Large intestine (tissue), 3 donors: Measurements from ENCODE around the gene APOC1. TPM values are rescaled to one million over a fixed set of nuclear protein-coding genes. Genes with fewer than 3 reads are reported as not detected.
"Not testable (repeated sequence)": the region's sequence is repeated elsewhere in the genome, so short reads cannot be mapped to it uniquely, and the experiment has no call there.

Experiments used
- DNase-seq, 2 donors: peaks; one replicate each; pipeline versions ENCODE4 v3.0.0 to v3.0.0-alpha.2; 2013
- H3K27ac ChIP-seq: one replicate; pipeline ENCODE4 v1.5.1; 2013; ENCODE audit warnings: low read length
- H3K27me3 ChIP-seq: 2 replicates; pipeline ENCODE4 v1.6.1; 2013; ENCODE audit warnings: low read length; ENCODE audit not compliant: control insufficient read depth, insufficient read depth
- H3K36me3 ChIP-seq: 2 replicates; pipeline ENCODE4 v1.6.1; 2013; ENCODE audit warnings: low read length; ENCODE audit not compliant: control insufficient read depth, insufficient read depth
- H3K4me1 ChIP-seq: one replicate; pipeline ENCODE4 v1.6.1; 2013; ENCODE audit warnings: low read length; ENCODE audit not compliant: control insufficient read depth, insufficient read depth
- H3K4me3 ChIP-seq: one replicate; pipeline ENCODE4 v1.5.1; 2013; ENCODE audit warnings: low read length
- H3K9me3 ChIP-seq: one replicate; pipeline ENCODE4 v1.6.1; 2013; ENCODE audit warnings: mild to moderate bottlenecking, low read depth, low read length, moderate library complexity; ENCODE audit not compliant: control insufficient read depth
- WGBS: methylation state at CpG from one replicate; pipeline ENCODE4 v1.1.5; 2013; ENCODE audit warnings: low lambda C conversion rate; ENCODE audit not compliant: insufficient coverage; 5-methylcytosine and 5-hydroxymethylcytosine counted together
- polyA plus RNA-seq: library from polyadenylated mRNA; unstranded; fragments of 120-200 nt; gene quantifications from one replicate; pipeline ENCODE4 v1.2.1, GENCODE V29; 2013

APOC1 gene
- polyA plus RNA-seq, 1 donor = 11.3 TPM

- DNase-seq = no peak
- Histone ChIP-seq H3K4me3 (no peak overlapping the region), H3K27me3 (no peaks in the 10 kb centered on the region), H3K4me1 (peaks cover 14% of the 10 kb centered on the region), H3K27ac (no peak overlapping the region), H3K36me3 (peaks cover 37% of the 10 kb centered on the region), H3K9me3 (no peaks in the 10 kb centered on the region)
- WGBS = 93% methylated on average over 2 of the region's 4 CpGs
Observed at GRCh38 chr19:44887648-44888047, 26.8 kb upstream of the APOC1 start.

GRCh38 chr19:44888335-44888734, 26.1 kb upstream of the APOC1 start:
- not testable (repeated sequence) for H3K27me3 ChIP-seq, H3K4me3 ChIP-seq, H3K9me3 ChIP-seq, DNase-seq, H3K27ac ChIP-seq
- no CpG with 5 or more reads among the region's 5 CpGs for WGBS
- Histone ChIP-seq H3K4me1 (peaks cover 14% of the 10 kb centered on the region), H3K36me3 (peaks cover 43% of the 10 kb centered on the region)

- no peaks in the 10 kb centered on the region for H3K9me3 ChIP-seq
- H3K4me1 ChIP-seq = peaks cover 14% of the 10 kb centered on the region
- DNase-seq = peak in 1 of 2 donors; percentile 14
- H3K36me3 ChIP-seq = peaks cover 48% of the 10 kb centered on the region
- WGBS = 17% methylated on average over 5 of the region's 17 CpGs
- peak overlapping the region; percentile 51 for H3K4me3 ChIP-seq
- H3K27me3 ChIP-seq = no peaks in the 10 kb centered on the region
- peak overlapping the region; percentile 89 for H3K27ac ChIP-seq
Observed at GRCh38 chr19:44889830-44890365, 24.5 kb upstream of the APOC1 start.

- Histone ChIP-seq H3K4me3 (peak overlapping the region; percentile 51), H3K36me3 (peaks cover 50% of the 10 kb centered on the region), H3K4me1 (peaks cover 14% of the 10 kb centered on the region), H3K27ac (peak overlapping the region; percentile 89), H3K9me3 (no peaks in the 10 kb centered on the region), H3K27me3 (no peaks in the 10 kb centered on the region)
- DNase-seq = peak; percentile 100
- WGBS = 0% methylated on average over 1 of the region's 40 CpGs
Observed at GRCh38 chr19:44890366-44891015, 23.9 kb upstream of the APOC1 start.

DNA sequence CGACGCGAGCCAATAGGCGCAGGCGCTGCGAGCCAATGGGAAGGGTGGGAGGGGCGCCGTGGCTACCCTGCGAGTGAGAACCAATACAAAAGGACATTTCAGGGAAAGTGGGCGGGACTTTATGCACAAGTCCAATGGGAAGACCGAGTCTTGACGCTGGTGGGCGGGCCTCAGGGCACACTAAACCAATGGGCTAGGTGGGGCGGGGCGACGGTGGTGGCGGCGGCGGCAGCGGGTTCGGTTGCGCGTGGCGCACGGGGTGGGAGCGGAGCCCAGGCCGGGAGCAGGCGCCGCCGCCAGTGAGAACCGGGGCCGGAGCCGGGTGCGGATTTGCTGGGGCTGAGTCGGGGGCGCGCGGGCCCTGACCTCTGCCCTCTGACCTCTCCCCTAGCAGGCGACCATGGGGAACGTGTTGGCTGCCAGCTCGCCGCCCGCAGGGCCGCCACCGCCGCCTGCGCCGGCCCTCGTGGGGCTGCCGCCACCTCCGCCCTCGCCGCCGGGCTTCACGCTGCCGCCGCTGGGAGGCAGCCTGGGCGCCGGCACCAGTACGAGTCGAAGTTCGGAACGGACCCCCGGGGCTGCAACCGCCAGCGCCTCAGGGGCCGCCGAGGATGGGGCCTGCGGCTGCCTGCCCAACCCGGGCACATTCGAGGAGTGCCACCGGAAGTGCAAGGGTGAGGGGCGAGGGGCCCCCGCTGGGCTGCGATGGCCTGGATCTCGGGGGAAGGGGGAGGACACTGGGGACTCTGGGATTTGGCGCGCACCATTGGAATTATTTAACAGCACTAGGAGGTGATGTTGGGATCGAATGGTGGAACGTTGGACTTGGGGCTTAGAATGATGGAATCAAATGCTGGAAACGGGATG, 23.2 kb upstream of the APOC1 start, which contains the start of gene TOMM40:
Gene TOMM40, plus strand, starts transcription at position 239 of the 867 bp plus-strand sequence. Its CDS starts 162 bp downstream, at position 401.
- H3K4me1 ChIP-seq = peaks cover 14% of the 10 kb centered on the region
- peak in 1 of 2 donors; percentile 18 for DNase-seq
- no peaks in the 10 kb centered on the region for H3K9me3 ChIP-seq
- no CpG with 5 or more reads among the region's 81 CpGs for WGBS
- H3K36me3 ChIP-seq = peaks cover 50% of the 10 kb centered on the region
- peak within 1 kb of the TSS; percentile 89 for H3K27ac ChIP-seq
- H3K27me3 ChIP-seq = no peaks in the 10 kb centered on the region
- H3K4me3 ChIP-seq = peak within 1 kb of the TSS; percentile 56

GRCh38 chr19:44892932-44893331, 21.5 kb upstream of the APOC1 start:
- H3K4me3 ChIP-seq = no peak overlapping the region
- WGBS = no CpG with 5 or more reads among the region's 7 CpGs

GRCh38 chr19:44893332-44894051, 20.9 kb upstream of the APOC1 start:
- Histone ChIP-seq H3K9me3 (no peaks in the 10 kb centered on the region), H3K27ac (no peak overlapping the region), H3K4me3 (no peak overlapping the region), H3K4me1 (peaks cover 14% of the 10 kb centered on the region), H3K27me3 (no peaks in the 10 kb centered on the region), H3K36me3 (peaks cover 49% of the 10 kb centered on the region)
- 100% methylated on average over 2 of the region's 18 CpGs for WGBS
- DNase-seq = no peak

More at GRCh38 chr19:44892932-44893331, 21.5 kb upstream of the APOC1 start:
- Histone ChIP-seq H3K36me3 (peaks cover 51% of the 10 kb centered on the region), H3K27ac (no peak overlapping the region), H3K27me3 (no peaks in the 10 kb centered on the region), H3K4me1 (peaks cover 14% of the 10 kb centered on the region), H3K9me3 (no peaks in the 10 kb centered on the region)
- DNase-seq = no peak

DNA sequence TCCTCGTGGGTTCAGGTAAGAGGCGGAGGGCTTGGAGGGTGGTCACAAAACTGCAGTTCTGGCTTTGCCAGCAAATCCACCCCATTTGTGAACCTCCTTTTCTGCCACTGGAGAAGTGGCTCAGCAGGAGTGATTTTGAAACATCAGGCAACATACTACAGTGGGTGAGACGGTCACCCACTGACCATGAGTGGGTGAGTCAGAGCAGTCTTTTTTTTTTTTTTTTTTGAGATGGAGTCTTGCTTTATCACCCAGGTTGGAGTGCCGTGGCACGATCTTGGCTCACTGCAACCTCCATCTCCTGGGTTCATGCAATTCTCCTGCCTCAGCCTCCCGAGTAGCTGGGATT, 20.4 kb upstream of the APOC1 start:
- H3K4me1 ChIP-seq = peaks cover 14% of the 10 kb centered on the region
- H3K27me3 ChIP-seq = no peaks in the 10 kb centered on the region
- no CpG with 5 or more reads among the region's 6 CpGs for WGBS
- no peaks in the 10 kb centered on the region for H3K9me3 ChIP-seq
- no peak overlapping the region for H3K4me3 ChIP-seq
- no peak for DNase-seq
- peaks cover 49% of the 10 kb centered on the region for H3K36me3 ChIP-seq
- H3K27ac ChIP-seq = no peak overlapping the region

- no CpG with 5 or more reads among the region's 9 CpGs for WGBS
- Histone ChIP-seq H3K27ac (no peak overlapping the region), H3K4me1 (peaks cover 10% of the 10 kb centered on the region), H3K4me3 (no peak overlapping the region), H3K27me3 (no peaks in the 10 kb centered on the region), H3K36me3 (peaks cover 57% of the 10 kb centered on the region), H3K9me3 (no peaks in the 10 kb centered on the region)
- no peak for DNase-seq
Observed at GRCh38 chr19:44894946-44895345, 19.5 kb upstream of the APOC1 start.

- WGBS = no CpG with 5 or more reads among the region's 8 CpGs
- Histone ChIP-seq H3K4me1 (no peaks in the 10 kb centered on the region), H3K27ac (no peak overlapping the region), H3K4me3 (no peak overlapping the region), H3K27me3 (no peaks in the 10 kb centered on the region), H3K36me3 (peaks cover 80% of the 10 kb centered on the region), H3K9me3 (no peaks in the 10 kb centered on the region)
- DNase-seq = no peak
Observed at GRCh38 chr19:44897835-44898234, 16.6 kb upstream of the APOC1 start.
